ENCODE data around the gene NKX1-2.
A peak's percentile ranks its signal among the peaks of the same experiment; 100 is the strongest.

Gene NKX1-2

DNA sequence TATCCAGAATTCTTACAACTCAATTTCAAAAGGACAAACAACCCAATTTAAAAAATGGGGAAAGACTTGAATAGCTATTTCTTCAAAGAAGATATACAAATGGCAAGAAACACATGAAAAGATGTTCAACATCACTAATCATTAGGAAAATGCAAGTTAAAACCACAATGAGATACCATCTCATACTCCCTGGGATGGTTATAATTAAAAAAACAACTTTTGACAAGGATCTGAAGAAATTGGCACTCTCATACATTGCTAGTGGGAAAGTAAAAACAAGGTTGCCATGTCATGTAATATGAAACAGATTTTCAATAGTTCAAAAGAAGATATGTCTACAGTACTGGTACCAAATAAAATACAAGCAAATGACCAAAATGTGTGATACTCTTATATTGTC lies 40.1 kb downstream of the NKX1-2 start:
- H3K36me3 ChIP-seq (ENCODE audit: insufficient read depth, insufficient read length, low read length) = peaks cover 85% of the 10 kb centered on the region
- no peak overlapping the region for H3K4me3 ChIP-seq (ENCODE audit: insufficient read length, low read depth)
- H3K9me3 ChIP-seq (ENCODE audit: insufficient read depth, low read length) = no peaks in the 10 kb centered on the region
- no peak overlapping the region for H3K9ac ChIP-seq (ENCODE audit: insufficient read length, low read depth)
- no peak for DNase-seq (ENCODE audit: low read depth, low spot score)
- H3K4me1 ChIP-seq (ENCODE audit: insufficient read depth, insufficient read length) = no peaks in the 10 kb centered on the region
- H3K27me3 ChIP-seq (ENCODE audit: insufficient read depth, insufficient read length) = no peaks in the 10 kb centered on the region
- TF ChIP-seq SUZ12 (IDR thresholded peaks at IDR 0.05; ENCODE audit: extremely low read depth, insufficient read depth, insufficient read length) (no peak), ZNF274 (IDR thresholded peaks at IDR 0.05; ENCODE audit: low read depth, low read length) (no peak), YY1 (IDR thresholded peaks at IDR 0.05; ENCODE audit: insufficient read depth, insufficient read length) (no peak)

DNA sequence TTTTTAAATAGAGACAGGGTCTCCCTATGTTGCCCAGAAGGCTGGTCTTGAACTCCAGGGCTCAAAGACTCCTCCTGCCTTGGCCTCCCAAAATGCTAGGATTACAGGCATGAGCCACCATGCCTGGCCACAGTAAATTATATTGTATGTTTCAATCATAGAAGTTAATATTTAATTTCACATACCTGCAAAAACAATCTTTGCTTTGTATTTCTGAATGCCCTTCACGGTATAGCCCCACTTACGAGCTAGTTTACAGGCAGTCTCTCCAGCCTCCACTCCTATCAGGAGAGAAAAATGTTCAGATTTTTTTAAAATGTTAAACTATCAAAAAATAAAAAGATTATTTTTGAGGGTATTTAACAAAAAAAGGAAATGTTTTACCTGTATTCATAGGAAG lies 41.5 kb downstream of the NKX1-2 start:
- no peak for DNase-seq (ENCODE audit: low read depth, low spot score)
- peaks cover 85% of the 10 kb centered on the region for H3K36me3 ChIP-seq (ENCODE audit: insufficient read depth, insufficient read length, low read length)
- TF ChIP-seq YY1 (IDR thresholded peaks at IDR 0.05; ENCODE audit: insufficient read depth, insufficient read length) = no peak
- no peak for TF ChIP-seq ZNF274 (IDR thresholded peaks at IDR 0.05; ENCODE audit: low read depth, low read length)
- no peak for TF ChIP-seq SUZ12 (IDR thresholded peaks at IDR 0.05; ENCODE audit: extremely low read depth, insufficient read depth, insufficient read length)
- no peaks in the 10 kb centered on the region for H3K4me1 ChIP-seq (ENCODE audit: insufficient read depth, insufficient read length)
- H3K27me3 ChIP-seq (ENCODE audit: insufficient read depth, insufficient read length) = no peaks in the 10 kb centered on the region
- no peak overlapping the region for H3K9ac ChIP-seq (ENCODE audit: insufficient read length, low read depth)
- no peaks in the 10 kb centered on the region for H3K9me3 ChIP-seq (ENCODE audit: insufficient read depth, low read length)
- H3K4me3 ChIP-seq (ENCODE audit: insufficient read length, low read depth) = no peak overlapping the region

DNA sequence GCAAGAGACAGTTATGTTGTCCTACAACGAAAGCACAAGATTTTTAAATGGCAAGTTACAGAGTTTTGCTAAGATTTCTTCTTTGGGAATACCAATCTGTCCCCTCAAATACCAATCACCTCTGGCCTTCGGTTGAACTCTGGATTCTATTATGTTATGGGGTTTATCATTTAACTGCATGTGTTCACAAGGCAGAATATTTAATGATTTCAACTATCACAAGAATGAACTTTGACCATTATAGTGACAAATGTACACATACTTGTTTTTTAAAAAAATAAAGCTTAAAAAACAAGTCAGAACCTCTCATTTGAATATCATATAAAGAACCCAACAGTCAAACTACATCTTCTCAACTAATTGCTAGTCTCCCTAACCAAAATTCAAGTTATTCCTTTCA lies 42.4 kb downstream of the NKX1-2 start:
- Histone ChIP-seq H3K9ac (ENCODE audit: insufficient read length, low read depth) (no peak overlapping the region), H3K4me1 (ENCODE audit: insufficient read depth, insufficient read length) (no peaks in the 10 kb centered on the region), H3K36me3 (ENCODE audit: insufficient read depth, insufficient read length, low read length) (peaks cover 89% of the 10 kb centered on the region), H3K27me3 (ENCODE audit: insufficient read depth, insufficient read length) (no peaks in the 10 kb centered on the region), H3K9me3 (ENCODE audit: insufficient read depth, low read length) (no peaks in the 10 kb centered on the region), H3K4me3 (ENCODE audit: insufficient read length, low read depth) (no peak overlapping the region)
- DNase-seq (ENCODE audit: low read depth, low spot score) = no peak
- no peak for TF ChIP-seq YY1 (IDR thresholded peaks at IDR 0.05; ENCODE audit: insufficient read depth, insufficient read length)
- TF ChIP-seq ZNF274 (IDR thresholded peaks at IDR 0.05; ENCODE audit: low read depth, low read length) = no peak
- TF ChIP-seq SUZ12 (IDR thresholded peaks at IDR 0.05; ENCODE audit: extremely low read depth, insufficient read depth, insufficient read length) = no peak

DNA sequence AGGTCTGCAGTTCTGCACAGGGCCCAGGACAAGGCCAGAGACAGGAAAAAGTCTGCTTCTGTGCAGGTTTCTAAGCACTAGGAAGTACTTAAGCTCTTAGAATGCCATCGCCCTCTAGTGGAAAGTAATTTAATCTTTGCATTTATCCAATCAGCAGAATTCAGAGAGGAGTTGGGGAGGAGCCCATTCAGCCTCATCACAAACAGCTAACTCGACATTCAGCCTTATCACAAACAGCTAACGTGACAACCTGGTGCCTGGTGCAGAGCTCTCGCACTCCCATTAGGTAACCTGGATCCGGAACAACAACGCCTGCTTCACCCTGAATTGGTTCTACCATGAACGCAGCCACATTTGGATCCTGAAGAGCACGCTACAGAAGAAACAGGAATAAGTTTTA lies 46.3 kb downstream of the NKX1-2 start:
- Histone ChIP-seq H3K4me3 (ENCODE audit: insufficient read length, low read depth) (no peak overlapping the region), H3K27me3 (ENCODE audit: insufficient read depth, insufficient read length) (no peaks in the 10 kb centered on the region), H3K36me3 (ENCODE audit: insufficient read depth, insufficient read length, low read length) (peaks cover 86% of the 10 kb centered on the region), H3K4me1 (ENCODE audit: insufficient read depth, insufficient read length) (no peaks in the 10 kb centered on the region), H3K9ac (ENCODE audit: insufficient read length, low read depth) (no peak overlapping the region), H3K9me3 (ENCODE audit: insufficient read depth, low read length) (no peaks in the 10 kb centered on the region)
- peak; percentile 69 for DNase-seq (ENCODE audit: low read depth, low spot score)
- no peak for TF ChIP-seq YY1 (IDR thresholded peaks at IDR 0.05; ENCODE audit: insufficient read depth, insufficient read length)
- TF ChIP-seq ZNF274 (IDR thresholded peaks at IDR 0.05; ENCODE audit: low read depth, low read length) = no peak
- TF ChIP-seq SUZ12 (IDR thresholded peaks at IDR 0.05; ENCODE audit: extremely low read depth, insufficient read depth, insufficient read length) = no peak

DNA sequence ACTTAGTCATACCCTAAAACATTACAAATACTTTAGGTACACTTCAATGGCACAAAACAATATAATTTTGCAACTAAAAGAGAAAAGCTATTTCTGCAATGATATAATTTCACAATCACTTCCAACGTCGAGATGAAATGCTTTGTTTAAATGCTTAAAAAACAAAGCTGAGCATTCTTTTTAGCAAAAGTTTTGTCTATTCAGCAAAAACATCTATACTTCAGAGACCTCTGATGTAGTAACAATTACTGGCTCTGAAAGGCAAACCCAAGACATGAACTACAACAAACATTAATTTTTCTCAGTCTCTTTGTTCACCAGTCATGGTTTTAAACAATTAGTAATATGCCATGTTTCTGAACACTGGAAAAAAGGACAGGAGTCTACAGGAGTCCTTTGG lies 47.6 kb downstream of the NKX1-2 start:
- Histone ChIP-seq H3K36me3 (ENCODE audit: insufficient read depth, insufficient read length, low read length) (peaks cover 85% of the 10 kb centered on the region), H3K4me1 (ENCODE audit: insufficient read depth, insufficient read length) (no peaks in the 10 kb centered on the region), H3K27me3 (ENCODE audit: insufficient read depth, insufficient read length) (no peaks in the 10 kb centered on the region), H3K9me3 (ENCODE audit: insufficient read depth, low read length) (no peaks in the 10 kb centered on the region), H3K9ac (ENCODE audit: insufficient read length, low read depth) (no peak overlapping the region), H3K4me3 (ENCODE audit: insufficient read length, low read depth) (no peak overlapping the region)
- DNase-seq (ENCODE audit: low read depth, low spot score) = no peak
- TF ChIP-seq ZNF274 (IDR thresholded peaks at IDR 0.05; ENCODE audit: low read depth, low read length) = no peak

DNA sequence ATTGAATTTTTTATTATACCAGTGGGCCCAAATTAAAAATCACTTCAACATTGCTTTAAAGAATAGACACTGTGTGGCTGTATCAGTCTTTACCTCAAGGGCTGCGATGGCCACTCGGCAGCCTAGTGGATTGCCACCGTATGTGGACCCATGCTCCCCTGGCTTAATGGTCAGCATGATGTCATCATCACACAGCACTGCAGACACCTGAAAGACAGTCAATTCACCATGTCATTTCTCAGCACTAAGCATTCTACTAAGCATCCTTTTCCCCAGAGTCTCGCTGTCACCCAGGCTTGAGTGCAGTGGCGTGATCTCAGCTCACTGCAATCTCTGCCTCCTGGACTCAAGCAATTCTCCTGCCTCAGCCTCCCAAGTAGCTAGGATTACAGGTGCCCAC lies 48.2 kb downstream of the NKX1-2 start:
- no peak for DNase-seq (ENCODE audit: low read depth, low spot score)
- peaks cover 83% of the 10 kb centered on the region for H3K36me3 ChIP-seq (ENCODE audit: insufficient read depth, insufficient read length, low read length)

More for the DNA sequence above, 48.2 kb downstream of the NKX1-2 start:
- Histone ChIP-seq H3K4me3 (ENCODE audit: insufficient read length, low read depth) (no peak overlapping the region), H3K9ac (ENCODE audit: insufficient read length, low read depth) (no peak overlapping the region), H3K4me1 (ENCODE audit: insufficient read depth, insufficient read length) (no peaks in the 10 kb centered on the region), H3K9me3 (ENCODE audit: insufficient read depth, low read length) (no peaks in the 10 kb centered on the region), H3K27me3 (ENCODE audit: insufficient read depth, insufficient read length) (no peaks in the 10 kb centered on the region)
- TF ChIP-seq YY1 (IDR thresholded peaks at IDR 0.05; ENCODE audit: insufficient read depth, insufficient read length) (no peak), SUZ12 (IDR thresholded peaks at IDR 0.05; ENCODE audit: extremely low read depth, insufficient read depth, insufficient read length) (no peak), ZNF274 (IDR thresholded peaks at IDR 0.05; ENCODE audit: low read depth, low read length) (no peak)
